CD14-positive monocyte (primary cell): ENCODE data around the gene BMPR1B. TPM values are rescaled to one million over a fixed set of nuclear protein-coding genes. Genes with fewer than 3 reads are reported as not detected.

Experiments
- DNase-seq, 3 donors: peaks; one replicate each; pipeline ENCODE4 v3.0.0-alpha.2; 2011 to 2022
- H2AFZ ChIP-seq: 2 replicates; pipeline ENCODE4 v1.6.0; 2012; ENCODE audit warnings: mild to moderate bottlenecking, low read depth, low read length, inconsistent platforms; ENCODE audit not compliant: insufficient read depth, poor library complexity, severe bottlenecking
- H3K27ac ChIP-seq, 2 donors: 1 replicate in 1 of 2; 2 replicates in 1 of 2; pipeline ENCODE4 v1.5.1; 2012 to 2013; ENCODE audit warnings: low read length in 2 of 2, control low read depth in 1 of 2, inconsistent platforms in 1 of 2, low read depth in 1 of 2, mild to moderate bottlenecking in 1 of 2
- H3K27me3 ChIP-seq, 2 donors: one replicate each; pipeline versions ENCODE4 v1.6.0 to v1.6.1; 2011 to 2013; ENCODE audit warnings: low read length in 2 of 2; ENCODE audit not compliant: control insufficient read depth in 2 of 2, insufficient read depth in 2 of 2
- H3K36me3 ChIP-seq, 2 donors: replicated peaks in 1 of 2; 1 replicate in 1 of 2; 2 replicates in 1 of 2; pipeline versions ENCODE4 v1.5.1 to v1.6.1; 2012 to 2013; ENCODE audit warnings: low read length in 2 of 2, control low read depth in 1 of 2, inconsistent platforms in 1 of 2, mild to moderate bottlenecking in 1 of 2; ENCODE audit not compliant: insufficient read depth in 2 of 2, control insufficient read depth in 1 of 2
- H3K4me1 ChIP-seq, 2 donors: 1 replicate in 1 of 2; 2 replicates in 1 of 2; pipeline versions ENCODE4 v1.5.1 to v1.6.1; 2012 to 2013; ENCODE audit warnings: low read length in 2 of 2, control low read depth in 1 of 2, inconsistent platforms in 1 of 2, mild to moderate bottlenecking in 1 of 2, moderate library complexity in 1 of 2; ENCODE audit not compliant: insufficient read depth in 2 of 2, control insufficient read depth in 1 of 2
- H3K4me2 ChIP-seq: replicated peaks from 2 replicates; pipeline ENCODE3; 2012; ENCODE audit warnings: low read length, moderate library complexity, mild to moderate bottlenecking; ENCODE audit not compliant: poor library complexity, severe bottlenecking; ENCODE audit errors: extremely low read depth
- H3K4me3 ChIP-seq, 3 experiments: fragments of 200-600 bp in 1 of 3; sonication (generic) in 1 of 3; replicated peaks in 1 of 3; 1 replicate in 2 of 3; 2 replicates in 1 of 3; pipeline ENCODE4 v1.5.1; 2011 to 2013; ENCODE audit warnings: low read length in 3 of 3, mild to moderate bottlenecking in 3 of 3, control low read depth in 2 of 3, low read depth in 2 of 3, inconsistent platforms in 1 of 3, moderate library complexity in 1 of 3
- H3K79me2 ChIP-seq: 2 replicates; pipeline ENCODE4 v1.6.0; 2012; ENCODE audit warnings: mild to moderate bottlenecking, control low read depth, inconsistent platforms, low read length, moderate library complexity; ENCODE audit not compliant: insufficient read depth
- H3K9ac ChIP-seq: 2 replicates; pipeline ENCODE4 v1.6.0; 2017; ENCODE audit warnings: low read length, mild to moderate bottlenecking; ENCODE audit not compliant: insufficient read depth, poor library complexity, severe bottlenecking
- H3K9me3 ChIP-seq, 2 donors: replicated peaks in 1 of 2; 1 replicate in 1 of 2; 2 replicates in 1 of 2; pipeline versions ENCODE4 v1.5.1 to v1.6.1; 2012 to 2013; ENCODE audit warnings: low read length in 2 of 2, control low read depth in 1 of 2; ENCODE audit not compliant: control insufficient read depth in 1 of 2, insufficient read depth in 1 of 2
- H4K20me1 ChIP-seq: 2 replicates; pipeline ENCODE4 v1.6.0; 2012; ENCODE audit warnings: mild to moderate bottlenecking, low read length, control low read depth, moderate library complexity; ENCODE audit not compliant: insufficient read depth
- H3K27ac Mint-ChIP-seq, 7 donors: one replicate each; pipeline ENCODE4 v1.8.0; 2020; ENCODE audit warnings: mild to moderate bottlenecking in 7 of 7, mixed read lengths in 7 of 7, moderate library complexity in 6 of 7, inconsistent platforms in 2 of 7
- H3K27me3 Mint-ChIP-seq, 3 donors: one replicate each; pipeline ENCODE4 v1.8.0; 2021 to 2022; ENCODE audit warnings: low read depth in 3 of 3, mild to moderate bottlenecking in 3 of 3, mixed read lengths in 3 of 3, moderate library complexity in 3 of 3, inconsistent platforms in 1 of 3
- H3K36me3 Mint-ChIP-seq, 2 donors: one replicate each; pipeline ENCODE4 v1.8.0; 2020; ENCODE audit warnings: mixed read lengths in 2 of 2, inconsistent platforms in 1 of 2, mild to moderate bottlenecking in 1 of 2
- H3K4me1 Mint-ChIP-seq: one replicate; pipeline ENCODE4 v1.8.0; 2020; ENCODE audit warnings: mild to moderate bottlenecking, mixed read lengths
- H3K4me3 Mint-ChIP-seq, 2 donors: one replicate each; pipeline ENCODE4 v1.8.0; 2020; ENCODE audit warnings: mild to moderate bottlenecking in 2 of 2, mixed read lengths in 2 of 2, moderate library complexity in 1 of 2
- H3K9me3 Mint-ChIP-seq, 7 donors: one replicate each; pipeline ENCODE4 v1.8.0; 2020 to 2022; ENCODE audit warnings: mixed read lengths in 7 of 7, mild to moderate bottlenecking in 6 of 7, moderate library complexity in 6 of 7, inconsistent platforms in 2 of 7
- CTCF ChIP-seq: fragments of 200-600 bp; IDR thresholded peaks from one replicate; pipeline ENCODE4 v1.8.0; 2022; ENCODE audit warnings: antibody characterized with exemption, mild to moderate bottlenecking
- WGBS: methylation state at CpG from one replicate; pipeline ENCODE4 v1.1.5; 2013; ENCODE audit warnings: missing lambda C conversion rate; ENCODE audit not compliant: insufficient coverage; 5-methylcytosine and 5-hydroxymethylcytosine counted together
- intact Hi-C, 2 donors: fragments of 100-400 bp; cut with micrococcal nuclease; formaldehyde crosslinking; loops; one replicate each; pipeline versions ENCODE4 v1.15.0 to v1.15.1; 2023
- polyA plus RNA-seq, 3 donors: library from polyadenylated mRNA; depleted of rRNA in 1 of 3; unstranded in 2 of 3; stranded (reverse) in 1 of 3; fragments of 300-500 nt in 2 of 3; fragments of >200 nt in 1 of 3; fragmentation: Illumina TruSeq in 2 of 3; gene quantifications; 1 replicate in 2 of 3; 2 replicates in 1 of 3; pipeline ENCODE4 v1.2.3, GENCODE V29; 2012 to 2021

The BMPR1B gene
- polyA plus RNA-seq, 3 donors, result not detected

DNA sequence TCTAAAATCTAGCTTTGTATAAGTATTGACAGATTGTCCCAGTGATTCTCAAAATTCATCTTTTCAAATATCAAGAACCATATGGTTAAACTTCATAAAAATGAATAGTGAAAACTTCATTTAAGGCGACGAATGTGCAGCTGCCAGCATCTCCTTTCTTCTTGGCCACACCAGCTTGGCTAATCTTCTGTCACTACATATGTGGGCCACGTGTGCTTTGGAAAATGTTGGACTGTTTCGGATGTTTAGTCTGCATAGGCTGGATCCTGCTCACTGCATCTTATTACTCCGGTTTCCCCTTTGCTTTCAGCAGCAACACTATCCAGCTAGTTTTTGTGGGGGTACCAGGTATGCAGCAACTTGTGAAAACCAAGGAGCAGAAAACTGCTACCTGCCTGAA, 221.9 kb downstream of the BMPR1B start:
- intact Hi-C loops, result no loop called here
- no peaks in the 10 kb centered on the region for H3K9me3 ChIP-seq
- no peak for DNase-seq
- H3K4me3 ChIP-seq, result no peak overlapping the region
- no peaks in the 10 kb centered on the region for H3K36me3 Mint-ChIP-seq
- H3K4me1 Mint-ChIP-seq, result no peaks in the 10 kb centered on the region
- no peaks in the 10 kb centered on the region for H3K27me3 ChIP-seq
- H3K27ac ChIP-seq, result no peak overlapping the region
- peaks cover 0 to 1% (median 1%) of the 10 kb centered on the region in 3 donors for H3K27me3 Mint-ChIP-seq
- H3K4me1 ChIP-seq, result no peaks in the 10 kb centered on the region
- no peak overlapping the region for H3K4me3 Mint-ChIP-seq
- no peaks in the 10 kb centered on the region for H3K79me2 ChIP-seq
- no peak overlapping the region for H3K9ac ChIP-seq
- no peak overlapping the region for H3K27ac Mint-ChIP-seq
- H4K20me1 ChIP-seq, result no peaks in the 10 kb centered on the region
- WGBS, result 100% methylated on average over 1 of the region's 5 CpGs
- H3K9me3 Mint-ChIP-seq, result peaks cover 0 to 6% (median 2%) of the 10 kb centered on the region in 7 donors
- H2AFZ ChIP-seq, result no peak overlapping the region
- no peak for TF ChIP-seq CTCF
- no peaks in the 10 kb centered on the region for H3K36me3 ChIP-seq
- no peak overlapping the region for H3K4me2 ChIP-seq

DNA sequence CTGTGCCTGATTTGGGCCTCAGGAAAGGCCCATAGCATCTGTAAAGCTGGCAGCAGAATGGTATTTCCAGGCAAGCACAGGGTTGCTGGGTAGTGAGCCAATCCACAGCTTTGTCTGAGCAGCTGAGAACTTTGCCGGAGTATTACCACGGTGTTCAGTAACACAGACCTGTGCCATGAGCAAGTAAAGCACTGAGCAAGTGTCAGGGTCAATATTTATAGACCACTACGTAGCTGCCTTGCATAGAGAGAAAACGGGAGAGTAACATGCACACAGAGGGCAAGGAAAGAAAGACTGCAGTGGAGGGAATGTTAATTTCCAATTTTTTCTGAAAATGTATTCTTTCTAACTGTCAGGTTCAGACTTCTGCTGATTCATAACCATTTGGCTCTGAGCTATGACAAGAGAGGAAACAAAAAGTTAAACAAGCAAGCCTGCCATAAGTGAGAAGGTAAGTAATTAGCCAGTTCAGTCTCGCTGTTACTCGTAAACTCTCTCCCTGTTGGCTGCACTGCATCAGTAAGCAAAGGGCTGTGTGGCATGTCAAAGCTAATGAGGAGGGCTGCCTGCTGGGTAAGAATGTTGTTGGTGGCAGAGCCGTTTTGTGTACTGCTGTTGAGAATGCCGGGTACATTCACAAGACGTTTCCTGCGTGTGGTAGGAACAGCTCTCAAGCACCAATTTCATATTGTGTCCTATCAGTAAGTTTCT, 238.1 kb downstream of the BMPR1B start:
- peak overlapping the region; percentile 62 for H3K4me2 ChIP-seq
- no peaks in the 10 kb centered on the region for H3K27me3 ChIP-seq
- H3K27ac ChIP-seq, result no peak overlapping the region
- H3K4me1 Mint-ChIP-seq, result peaks cover 21% of the 10 kb centered on the region
- DNase-seq, result no peak
- H4K20me1 ChIP-seq, result no peaks in the 10 kb centered on the region
- peak overlapping the region; percentile 74 to 90 for H3K4me3 Mint-ChIP-seq
- no peaks in the 10 kb centered on the region for H3K36me3 ChIP-seq
- peaks cover 0 to 2% (median 0%) of the 10 kb centered on the region in 7 donors for H3K9me3 Mint-ChIP-seq
- 0% methylated on average over 6 of the region's 10 CpGs for WGBS
- H3K27me3 Mint-ChIP-seq, result peaks cover 0 to 2% (median 0%) of the 10 kb centered on the region in 3 donors
- no peaks in the 10 kb centered on the region for H3K9me3 ChIP-seq
- peak overlapping the region; percentile 80 for H2AFZ ChIP-seq
- peak overlapping the region; percentile 44 for H3K9ac ChIP-seq
- intact Hi-C loops, result no loop called here
- no peaks in the 10 kb centered on the region for H3K79me2 ChIP-seq
- H3K4me3 ChIP-seq, result peak overlapping the region in 2 of 3 experiments; percentile 40 to 51
- H3K27ac Mint-ChIP-seq, result peak overlapping the region in 2 of 7 donors; percentile 18 to 48
- TF ChIP-seq CTCF, result no peak
- no peaks in the 10 kb centered on the region for H3K4me1 ChIP-seq
- no peaks in the 10 kb centered on the region for H3K36me3 Mint-ChIP-seq
